ENCODE results near the gene CD8B. TPM values are rescaled to one million over a fixed set of nuclear protein-coding genes. Genes with fewer than 3 reads are reported as not detected.
"Not testable (repeated sequence)": the region's sequence is repeated elsewhere in the genome, so short reads cannot be mapped to it uniquely, and the experiment has no call there.

The CD8B gene
- total and polyA plus RNA-seq, 2 experiments from 2014 or later: 0.31 to 0.63 TPM

DNA sequence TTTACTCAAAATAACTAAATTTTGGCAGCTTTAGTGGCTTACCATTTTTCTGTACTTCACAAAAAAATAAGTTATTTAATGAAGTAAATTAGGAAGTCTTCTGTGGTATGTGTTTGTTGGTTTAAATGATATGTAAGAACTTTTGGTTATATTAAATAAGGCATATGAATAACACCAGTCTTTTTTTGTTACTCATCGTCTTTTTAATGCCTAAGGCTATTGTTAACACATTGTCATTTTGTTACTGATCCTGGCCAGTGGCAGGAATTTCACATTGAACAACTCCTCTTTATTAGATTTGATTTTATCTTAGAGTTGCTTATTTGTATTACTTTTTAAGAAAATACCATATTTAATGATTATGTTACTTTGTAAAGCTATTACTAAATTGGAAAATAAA lies 17.3 kb upstream of the CD8B start:
- not testable (repeated sequence) for H3K36me3 ChIP-seq (ENCODE audit: insufficient read depth); H3K9me3 Mint-ChIP-seq; H3K27me3 Mint-ChIP-seq (ENCODE audit: insufficient read depth, low read depth, poor library complexity); H3K4me2 ChIP-seq; DNase-seq (ENCODE audit: low spot score); H2AFZ ChIP-seq; H3K27me3 ChIP-seq (ENCODE audit: insufficient read depth); H3K36me3 Mint-ChIP-seq (ENCODE audit: low read depth); H3K4me3 ChIP-seq; H4K20me1 ChIP-seq (replicated peaks; ENCODE audit: insufficient read depth); H3K27ac Mint-ChIP-seq; H3F3A ChIP-seq (replicated peaks; ENCODE audit: low read depth); H3K4me1 Mint-ChIP-seq; H3K79me2 ChIP-seq (replicated peaks; ENCODE audit: insufficient read depth); H3K27ac ChIP-seq (ENCODE audit: low read depth); H3K4me1 ChIP-seq (ENCODE audit: insufficient read depth); H3K9me2 ChIP-seq (ENCODE audit: insufficient read depth); ATAC-seq; H3K4me3 Mint-ChIP-seq

DNA sequence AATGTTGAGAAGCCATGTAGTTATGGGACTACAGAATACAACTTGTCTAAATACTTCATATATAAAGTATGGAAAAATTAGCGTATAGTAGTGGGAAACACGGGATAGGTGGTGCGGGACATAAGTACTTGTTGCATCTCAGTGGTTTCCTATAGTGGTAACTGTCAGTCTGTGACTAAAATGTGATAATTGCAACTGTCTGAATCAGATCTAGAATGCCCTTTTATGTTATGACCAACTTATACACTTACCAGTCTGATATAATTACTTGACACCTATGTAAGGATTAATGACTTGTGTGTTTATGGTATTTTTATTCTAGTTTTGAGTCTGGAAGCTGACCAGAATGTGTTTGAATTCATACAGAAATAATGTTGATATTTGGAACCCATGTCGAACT lies 9.3 kb upstream of the CD8B start:
- not testable (repeated sequence) for H3K79me2 ChIP-seq (replicated peaks; ENCODE audit: insufficient read depth); H4K20me1 ChIP-seq (replicated peaks; ENCODE audit: insufficient read depth); H3K36me3 ChIP-seq (ENCODE audit: insufficient read depth); H3F3A ChIP-seq (replicated peaks; ENCODE audit: low read depth); H3K4me2 ChIP-seq; H2AFZ ChIP-seq; H3K4me1 ChIP-seq (ENCODE audit: insufficient read depth); H3K27me3 Mint-ChIP-seq (ENCODE audit: insufficient read depth, low read depth, poor library complexity); H3K9me3 Mint-ChIP-seq; H3K27ac Mint-ChIP-seq; H3K9me2 ChIP-seq (ENCODE audit: insufficient read depth); H3K4me3 Mint-ChIP-seq; H3K4me1 Mint-ChIP-seq; H3K27me3 ChIP-seq (ENCODE audit: insufficient read depth); H3K27ac ChIP-seq (ENCODE audit: low read depth); ATAC-seq; H3K4me3 ChIP-seq; DNase-seq (ENCODE audit: low spot score); H3K36me3 Mint-ChIP-seq (ENCODE audit: low read depth)

DNA sequence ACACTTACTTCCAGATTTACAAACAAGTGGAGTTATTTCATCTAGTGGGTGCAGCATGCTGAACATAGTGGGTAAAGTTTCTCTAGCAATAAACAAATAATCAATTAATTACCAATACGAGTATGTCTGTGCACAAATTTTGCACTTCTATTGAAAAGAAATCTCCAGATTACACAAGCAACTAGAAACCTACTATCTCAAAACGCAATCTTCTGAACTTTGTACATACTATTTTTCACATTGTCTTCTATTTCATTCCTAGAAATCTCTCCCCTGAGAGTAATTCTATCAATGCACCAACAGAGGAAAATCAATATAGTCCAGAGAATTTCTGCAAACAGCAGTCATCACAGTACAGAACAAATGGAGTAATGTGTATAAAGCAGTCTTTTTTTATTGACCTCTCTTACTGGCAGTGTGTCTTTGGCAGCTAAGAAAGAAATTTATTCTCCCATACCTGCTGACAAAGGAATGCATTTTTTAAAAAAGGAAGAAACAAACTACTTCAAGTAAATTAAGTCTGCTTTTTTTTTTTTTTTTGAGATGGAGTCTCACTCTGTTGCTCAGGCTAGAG lies 7.3 kb upstream of the CD8B start:
- H3K27me3 ChIP-seq (ENCODE audit: insufficient read depth); H3K9me2 ChIP-seq (ENCODE audit: insufficient read depth); H4K20me1 ChIP-seq (replicated peaks; ENCODE audit: insufficient read depth); H2AFZ ChIP-seq; H3K79me2 ChIP-seq (replicated peaks; ENCODE audit: insufficient read depth); H3K4me1 Mint-ChIP-seq; H3F3A ChIP-seq (replicated peaks; ENCODE audit: low read depth); H3K27me3 Mint-ChIP-seq (ENCODE audit: insufficient read depth, low read depth, poor library complexity); H3K4me3 Mint-ChIP-seq; DNase-seq (ENCODE audit: low spot score); H3K4me3 ChIP-seq; ATAC-seq; H3K27ac ChIP-seq (ENCODE audit: low read depth); H3K4me2 ChIP-seq; H3K4me1 ChIP-seq (ENCODE audit: insufficient read depth); H3K36me3 Mint-ChIP-seq (ENCODE audit: low read depth); H3K36me3 ChIP-seq (ENCODE audit: insufficient read depth); H3K27ac Mint-ChIP-seq; H3K9me3 Mint-ChIP-seq: not testable (repeated sequence)

DNA sequence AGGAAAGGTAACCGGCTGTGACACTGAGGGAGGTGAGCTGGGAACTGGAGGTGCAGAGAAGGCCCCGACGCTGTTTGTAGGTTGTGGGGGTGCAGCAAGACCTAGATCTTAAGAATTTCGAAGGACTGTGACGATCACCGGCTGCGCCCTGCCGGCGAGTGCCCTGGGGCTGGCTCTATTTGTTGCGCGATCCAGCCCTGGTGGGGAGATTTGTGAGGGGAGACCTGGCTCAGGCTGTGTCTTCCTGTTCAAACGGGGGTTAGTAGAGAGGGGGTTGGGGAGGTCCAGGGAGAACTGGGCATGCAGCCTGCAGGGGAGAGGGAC lies 656 bp upstream of the CD8B start:
- Histone ChIP-seq H3K4me2 (peak overlapping the region; percentile 71), H3K27me3 (ENCODE audit: insufficient read depth) (peaks cover 19% of the 10 kb centered on the region), H3K4me3 (peak overlapping the region; percentile 55; the same call in 1 of the 2 replicates)
- H4K20me1 ChIP-seq (replicated peaks; ENCODE audit: insufficient read depth); H3K27me3 Mint-ChIP-seq (ENCODE audit: insufficient read depth, low read depth, poor library complexity); H3K4me1 Mint-ChIP-seq; H3K4me1 ChIP-seq (ENCODE audit: insufficient read depth); H3K27ac Mint-ChIP-seq; H3K36me3 ChIP-seq (ENCODE audit: insufficient read depth); H2AFZ ChIP-seq; H3F3A ChIP-seq (replicated peaks; ENCODE audit: low read depth); H3K9me3 Mint-ChIP-seq; H3K27ac ChIP-seq (ENCODE audit: low read depth); H3K9me2 ChIP-seq (ENCODE audit: insufficient read depth); H3K36me3 Mint-ChIP-seq (ENCODE audit: low read depth); H3K79me2 ChIP-seq (replicated peaks; ENCODE audit: insufficient read depth): not testable (repeated sequence)
- peak; percentile 13 for DNase-seq (ENCODE audit: low spot score)
- ATAC-seq: peak; percentile 61
- H3K4me3 Mint-ChIP-seq: peak overlapping the region; percentile 62; the same call in 2 of the 3 replicates

DNA sequence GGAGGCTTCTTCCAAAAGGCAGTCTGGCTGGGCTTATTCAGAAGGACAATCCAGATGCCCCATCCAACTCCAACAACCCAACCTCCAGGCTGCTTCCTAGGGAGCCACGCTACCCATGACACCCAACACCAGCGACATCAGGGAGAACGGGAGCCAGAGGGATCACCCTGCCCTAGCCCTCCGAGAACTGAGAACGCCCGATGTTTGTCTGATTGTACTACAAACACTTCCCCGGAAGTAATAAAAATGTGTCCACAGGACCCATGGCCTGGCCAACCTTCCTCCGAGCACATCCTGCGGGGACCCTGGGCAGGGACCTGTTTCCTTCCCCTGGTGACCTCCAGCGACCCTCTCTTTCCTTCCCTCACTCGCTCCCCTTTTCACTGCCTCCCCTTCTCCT lies 511 bp downstream of the CD8B start:
- not testable (repeated sequence) for DNase-seq (ENCODE audit: low spot score); H4K20me1 ChIP-seq (replicated peaks; ENCODE audit: insufficient read depth); H3K9me3 Mint-ChIP-seq; H3K9me2 ChIP-seq (ENCODE audit: insufficient read depth); H3K36me3 ChIP-seq (ENCODE audit: insufficient read depth); H3F3A ChIP-seq (replicated peaks; ENCODE audit: low read depth); H3K4me1 ChIP-seq (ENCODE audit: insufficient read depth); H3K79me2 ChIP-seq (replicated peaks; ENCODE audit: insufficient read depth); H3K36me3 Mint-ChIP-seq (ENCODE audit: low read depth); H2AFZ ChIP-seq; H3K27me3 Mint-ChIP-seq (ENCODE audit: insufficient read depth, low read depth, poor library complexity); H3K27ac ChIP-seq (ENCODE audit: low read depth); H3K4me1 Mint-ChIP-seq; H3K27ac Mint-ChIP-seq
- peak overlapping the region; percentile 79 for H3K4me2 ChIP-seq
- peaks cover 19% of the 10 kb centered on the region for H3K27me3 ChIP-seq (ENCODE audit: insufficient read depth)
- ATAC-seq: peak; percentile 19
- peak overlapping the region; percentile 65 for H3K4me3 Mint-ChIP-seq
- peak overlapping the region; percentile 55 for H3K4me3 ChIP-seq

DNA sequence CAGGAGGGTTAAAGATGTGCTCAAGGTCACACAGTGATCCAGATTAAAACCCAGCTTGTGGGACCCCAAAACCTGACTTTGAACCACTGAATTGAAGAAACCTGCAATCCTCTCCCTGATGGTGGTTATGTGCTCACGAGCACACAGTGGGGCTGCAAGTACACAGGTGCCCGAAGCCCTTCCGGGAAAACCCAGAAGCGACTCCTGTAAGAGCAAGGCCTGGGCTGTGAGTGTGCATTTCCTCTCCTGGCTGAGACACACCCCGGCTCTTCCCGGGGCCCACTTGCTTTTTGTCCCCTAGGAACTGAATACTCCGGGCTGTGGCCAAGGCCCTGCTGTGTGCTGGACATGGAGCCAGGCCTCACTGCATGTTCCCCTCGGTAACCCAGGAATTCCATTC lies 1.1 kb downstream of the CD8B start:
- Mint-ChIP-seq H3K27me3 (ENCODE audit: insufficient read depth, low read depth, poor library complexity) (peaks cover 12% of the 10 kb centered on the region), H3K4me3 (peak overlapping the region; percentile 65; the same call in 2 of the 3 replicates)
- not testable (repeated sequence) for H3K27ac ChIP-seq (ENCODE audit: low read depth); H3K36me3 Mint-ChIP-seq (ENCODE audit: low read depth); ATAC-seq; H2AFZ ChIP-seq; H3K27ac Mint-ChIP-seq; H3K9me3 Mint-ChIP-seq; H3K4me2 ChIP-seq; H3K4me1 ChIP-seq (ENCODE audit: insufficient read depth); H3K4me1 Mint-ChIP-seq; DNase-seq (ENCODE audit: low spot score); H3K4me3 ChIP-seq; H3K79me2 ChIP-seq (replicated peaks; ENCODE audit: insufficient read depth); H3F3A ChIP-seq (replicated peaks; ENCODE audit: low read depth); H4K20me1 ChIP-seq (replicated peaks; ENCODE audit: insufficient read depth); H3K9me2 ChIP-seq (ENCODE audit: insufficient read depth); H3K36me3 ChIP-seq (ENCODE audit: insufficient read depth)
- H3K27me3 ChIP-seq (ENCODE audit: insufficient read depth): peaks cover 19% of the 10 kb centered on the region

DNA sequence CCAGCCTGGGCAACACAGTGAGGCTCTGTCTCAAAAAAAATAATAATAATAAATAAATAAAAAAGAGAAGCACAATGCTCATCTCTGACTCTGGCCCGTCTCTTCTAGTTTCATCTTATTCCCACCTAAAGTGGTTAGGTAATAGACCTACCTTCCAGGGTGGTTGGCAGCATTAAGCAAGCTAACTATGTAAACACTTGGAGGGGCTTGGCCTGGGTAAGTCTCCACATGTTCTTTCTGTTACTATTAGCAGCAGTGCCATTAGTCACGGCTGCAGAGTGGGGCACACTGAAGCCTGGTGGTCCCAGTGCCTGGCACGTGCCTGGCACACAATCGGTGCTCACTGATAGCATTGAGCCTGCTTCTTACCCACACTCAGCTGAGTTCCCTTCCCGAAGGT lies 4.0 kb downstream of the CD8B start:
- not testable (repeated sequence) for H3K9me3 Mint-ChIP-seq; H3K79me2 ChIP-seq (replicated peaks; ENCODE audit: insufficient read depth); H3K4me1 Mint-ChIP-seq; H3K36me3 ChIP-seq (ENCODE audit: insufficient read depth); H2AFZ ChIP-seq; H3K4me2 ChIP-seq; H3K9me2 ChIP-seq (ENCODE audit: insufficient read depth); H3K4me3 ChIP-seq; ATAC-seq; H3K27ac Mint-ChIP-seq; H3K4me1 ChIP-seq (ENCODE audit: insufficient read depth); H4K20me1 ChIP-seq (replicated peaks; ENCODE audit: insufficient read depth); DNase-seq (ENCODE audit: low spot score); H3K4me3 Mint-ChIP-seq; H3K27ac ChIP-seq (ENCODE audit: low read depth); H3F3A ChIP-seq (replicated peaks; ENCODE audit: low read depth); H3K36me3 Mint-ChIP-seq (ENCODE audit: low read depth)
- peaks cover 13% of the 10 kb centered on the region for H3K27me3 ChIP-seq (ENCODE audit: insufficient read depth)
- peaks cover 11% of the 10 kb centered on the region for H3K27me3 Mint-ChIP-seq (ENCODE audit: insufficient read depth, low read depth, poor library complexity)

Measured in GM23338 (cell line).